ENCODE measurements around the gene ZNF630. TPM values are rescaled to one million over a fixed set of nuclear protein-coding genes. Genes with fewer than 3 reads are reported as not detected.

ZNF630 gene
- total and polyA plus RNA-seq, 9 of the 15 experiments (the other 6 are each of a cell fraction or from before 2014, with no cell fraction given) = 0.06 to 1.1 (median 0.34) TPM

DNA sequence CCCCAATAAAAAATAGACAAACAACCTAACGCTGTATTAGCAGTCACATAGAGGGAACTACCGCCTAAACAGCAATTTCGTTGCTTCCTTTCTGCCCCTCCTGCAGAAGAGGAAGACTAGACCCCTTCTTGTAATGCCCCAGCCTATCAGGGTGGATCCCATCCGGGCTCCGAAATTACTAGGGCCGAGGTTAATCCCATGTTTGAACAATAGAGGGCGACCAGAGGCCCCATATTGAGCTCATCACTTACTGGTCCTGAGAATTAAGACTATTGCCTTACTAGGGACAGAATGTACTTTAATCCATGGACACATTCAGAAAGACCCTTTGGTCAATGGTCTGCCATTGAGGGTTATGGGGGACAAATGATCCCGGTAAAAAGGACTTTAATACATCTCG is 11.8 kb upstream of the ZNF630 start (continued):
- TF ChIP-seq, protein P1, sequence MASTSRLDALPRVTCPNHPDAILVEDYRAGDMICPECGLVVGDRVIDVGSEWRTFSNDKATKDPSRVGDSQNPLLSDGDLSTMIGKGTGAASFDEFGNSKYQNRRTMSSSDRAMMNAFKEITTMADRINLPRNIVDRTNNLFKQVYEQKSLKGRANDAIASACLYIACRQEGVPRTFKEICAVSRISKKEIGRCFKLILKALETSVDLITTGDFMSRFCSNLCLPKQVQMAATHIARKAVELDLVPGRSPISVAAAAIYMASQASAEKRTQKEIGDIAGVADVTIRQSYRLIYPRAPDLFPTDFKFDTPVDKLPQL (IDR thresholded peaks at IDR 0.05; ENCODE audit: extremely low read depth, insufficient read length) = no peak
- TF ChIP-seq ZNF274 (IDR thresholded peaks at IDR 0.05; ENCODE audit: borderline replicate concordance, low read depth, low read length) (no peak), ZNF133 (CRISPR knock-in tag; IDR thresholded peaks at IDR 0.05) (no peak), HMG20B (CRISPR knock-in tag; IDR thresholded peaks at IDR 0.05) (no peak), REST (IDR thresholded peaks at IDR 0.05; ENCODE audit: borderline replicate concordance) (peak; percentile 27; the same call in 1 of the 2 replicates), REST (CRISPR knock-in tag; IDR thresholded peaks at IDR 0.05; ENCODE audit: low read depth) (no peak), ARID4B (CRISPR knock-in tag; IDR thresholded peaks at IDR 0.05) (no peak), EWSR1 (IDR thresholded peaks at IDR 0.05; ENCODE audit: borderline replicate concordance, low read depth, partially characterized antibody) (no peak), ZNF23 (CRISPR knock-in tag; IDR thresholded peaks at IDR 0.05) (no peak)
- TF ChIP-seq, protein P2, sequence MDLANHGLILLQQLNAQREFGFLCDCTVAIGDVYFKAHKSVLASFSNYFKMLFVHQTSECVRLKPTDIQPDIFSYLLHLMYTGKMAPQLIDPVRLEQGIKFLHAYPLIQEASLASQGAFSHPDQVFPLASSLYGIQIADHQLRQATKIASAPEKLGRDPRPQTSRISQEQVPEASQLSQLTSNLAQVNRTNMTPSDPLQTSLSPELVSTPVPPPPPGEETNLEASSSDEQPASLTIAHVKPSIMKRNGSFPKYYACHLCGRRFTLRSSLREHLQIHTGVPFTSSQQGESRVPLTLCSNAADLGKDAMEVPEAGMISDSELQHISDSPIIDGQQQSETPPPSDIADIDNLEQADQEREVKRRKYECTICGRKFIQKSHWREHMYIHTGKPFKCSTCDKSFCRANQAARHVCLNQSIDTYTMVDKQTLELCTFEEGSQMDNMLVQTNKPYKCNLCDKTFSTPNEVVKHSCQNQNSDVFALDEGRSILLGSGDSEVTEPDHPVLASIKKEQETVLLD (IDR thresholded peaks at IDR 0.05) = no peak
- TF ChIP-seq, protein P3, sequence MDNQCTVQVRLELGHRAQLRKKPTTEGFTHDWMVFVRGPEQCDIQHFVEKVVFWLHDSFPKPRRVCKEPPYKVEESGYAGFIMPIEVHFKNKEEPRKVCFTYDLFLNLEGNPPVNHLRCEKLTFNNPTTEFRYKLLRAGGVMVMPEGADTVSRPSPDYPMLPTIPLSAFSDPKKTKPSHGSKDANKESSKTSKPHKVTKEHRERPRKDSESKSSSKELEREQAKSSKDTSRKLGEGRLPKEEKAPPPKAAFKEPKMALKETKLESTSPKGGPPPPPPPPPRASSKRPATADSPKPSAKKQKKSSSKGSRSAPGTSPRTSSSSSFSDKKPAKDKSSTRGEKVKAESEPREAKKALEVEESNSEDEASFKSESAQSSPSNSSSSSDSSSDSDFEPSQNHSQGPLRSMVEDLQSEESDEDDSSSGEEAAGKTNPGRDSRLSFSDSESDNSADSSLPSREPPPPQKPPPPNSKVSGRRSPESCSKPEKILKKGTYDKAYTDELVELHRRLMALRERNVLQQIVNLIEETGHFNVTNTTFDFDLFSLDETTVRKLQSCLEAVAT (IDR thresholded peaks at IDR 0.05) = no peak

Measured in K562 (cell line).